AG04450 (cell line): Measurements from ENCODE around the gene MUC21. TPM values are rescaled to one million over a fixed set of nuclear protein-coding genes. Genes with fewer than 3 reads are reported as not detected.

ENCODE experiments used
- CTCF ChIA-PET: fragments of 300-600, 350-600 bp; formaldehyde crosslinking; extraction: SDS; loops from one replicate; lab custom pipeline; 2022; ENCODE audit warnings: antibody characterized with exemption, inconsistent platforms; lab: Charles Lee
- POLR2A ChIA-PET: fragments of 350-600 bp; formaldehyde crosslinking; extraction: SDS; loops from one replicate; lab custom pipeline; 2021; ENCODE audit warnings: antibody characterized with exemption, inconsistent platforms; lab: Yijun Ruan, JAX
- DNase-seq: peaks from one replicate; pipeline ENCODE4 v3.0.0-alpha.2; 2011; ENCODE audit warnings: low read depth, low spot score
- H3K27ac ChIP-seq: one replicate; pipeline ENCODE4 v1.5.1; 2012; ENCODE audit warnings: low read depth, low read length, control low read depth
- H3K27me3 ChIP-seq: one replicate; pipeline ENCODE4 v1.6.0; 2012; ENCODE audit warnings: low read length; ENCODE audit not compliant: control insufficient read depth, insufficient read depth
- H3K4me3 ChIP-seq: 2 replicates; pipeline ENCODE4 v1.5.1; 2011; ENCODE audit warnings: mild to moderate bottlenecking, low read depth, low read length, control low read depth
- H3K9me3 ChIP-seq: 2 replicates; pipeline ENCODE4 v1.5.1; 2012; ENCODE audit warnings: low read length; ENCODE audit not compliant: control insufficient read depth, insufficient read depth
- CTCF ChIP-seq: IDR thresholded peaks from 2 replicates; pipeline ENCODE4 v1.5.1; 2011; ENCODE audit warnings: low read depth, low read length, control low read depth, inconsistent platforms
- polyA plus RNA-seq: library from polyadenylated mRNA; depleted of rRNA; stranded (reverse); fragments of >200 nt; gene quantifications from 2 replicates; pipeline ENCODE4 v1.2.3, GENCODE V29; 2011

MUC21 gene
- polyA plus RNA-seq, 1 experiment, result not detected

GRCh38 chr6:30985490-30985889, 2.0 kb downstream of the MUC21 start:
- POLR2A ChIA-PET, result interaction anchor here (0.5 kb wide), 1 partner anchor 81 kb away, joined by 9 read pairs; no protein-coding TSS in a partner anchor
- Histone ChIP-seq H3K9me3 (no peaks in the 10 kb centered on the region), H3K27me3 (peaks cover 7% of the 10 kb centered on the region), H3K4me3 (no peak overlapping the region), H3K27ac (no peak overlapping the region)
- TF ChIP-seq CTCF, result no peak
- DNase-seq, result no peak
- CTCF ChIA-PET, result interaction anchor here (0.6 to 1.3 kb wide), 2 partner anchors 43 to 153 kb away, joined by 3 to 5 read pairs; no protein-coding TSS in a partner anchor

DNA sequence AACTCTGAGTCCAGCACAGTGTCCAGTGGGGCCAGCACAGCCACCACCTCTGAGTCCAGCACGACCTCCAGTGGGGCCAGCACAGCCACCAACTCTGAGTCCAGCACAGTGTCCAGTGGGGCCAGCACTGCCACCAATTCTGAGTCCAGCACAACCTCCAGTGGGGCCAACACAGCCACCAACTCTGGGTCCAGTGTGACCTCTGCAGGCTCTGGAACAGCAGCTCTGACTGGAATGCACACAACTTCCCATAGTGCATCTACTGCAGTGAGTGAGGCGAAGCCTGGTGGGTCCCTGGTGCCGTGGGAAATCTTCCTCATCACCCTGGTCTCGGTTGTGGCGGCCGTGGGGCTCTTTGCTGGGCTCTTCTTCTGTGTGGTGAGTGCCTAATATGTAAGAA, 3.8 kb downstream of the MUC21 start:
- peaks cover 9% of the 10 kb centered on the region for H3K27me3 ChIP-seq
- ChIA-PET POLR2A (no interaction called here), CTCF (no interaction called here)

GRCh38 chr6:30988209-30988825, 4.8 kb downstream of the MUC21 start:
- CTCF ChIA-PET, result no interaction called here
- H3K9me3 ChIP-seq, result no peaks in the 10 kb centered on the region

More for the DNA sequence above, 3.8 kb downstream of the MUC21 start:
- no peak overlapping the region for H3K27ac ChIP-seq
- H3K9me3 ChIP-seq, result no peaks in the 10 kb centered on the region
- DNase-seq, result no peak
- no peak overlapping the region for H3K4me3 ChIP-seq
- no peak for TF ChIP-seq CTCF

GRCh38 chr6:30990422-30991086, 7.0 kb downstream of the MUC21 start:
- no peak for DNase-seq
- ChIA-PET CTCF (interaction anchor here (1.3 kb wide), 1 partner anchor 80 kb away, joined by 3 read pairs; no protein-coding TSS in a partner anchor), POLR2A (no interaction called here)
- H3K9me3 ChIP-seq, result no peaks in the 10 kb centered on the region; the same call in 1 of the 2 replicates
- no peak for TF ChIP-seq CTCF
- H3K4me3 ChIP-seq, result no peak overlapping the region
- H3K27me3 ChIP-seq, result peaks cover 9% of the 10 kb centered on the region
- no peak overlapping the region for H3K27ac ChIP-seq

More at GRCh38 chr6:30988209-30988825, 4.8 kb downstream of the MUC21 start:
- TF ChIP-seq CTCF, result no peak
- no peak overlapping the region for H3K4me3 ChIP-seq
- DNase-seq, result no peak
- H3K27me3 ChIP-seq, result peaks cover 9% of the 10 kb centered on the region
- POLR2A ChIA-PET, result no interaction called here
- H3K27ac ChIP-seq, result no peak overlapping the region

DNA sequence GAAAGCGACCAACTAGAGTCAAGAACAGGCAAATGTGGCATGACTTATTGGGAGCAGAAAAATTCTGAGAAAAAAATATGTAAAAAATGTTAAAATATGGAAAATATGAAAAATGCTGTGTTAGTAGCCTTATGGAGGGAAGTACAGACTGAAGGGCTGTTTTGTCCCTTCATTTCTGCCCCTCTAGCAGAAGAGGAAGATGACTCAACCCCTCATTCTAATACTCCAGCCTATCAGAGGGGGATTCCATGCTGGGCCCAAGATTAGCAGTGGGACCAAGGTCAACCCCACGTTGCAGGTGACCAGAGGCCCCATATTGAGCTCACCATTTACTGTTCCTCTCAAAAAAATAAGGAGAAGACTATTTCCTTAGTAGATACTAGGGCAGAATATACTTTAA, 8.4 kb downstream of the MUC21 start:
- peaks cover 9% of the 10 kb centered on the region for H3K27me3 ChIP-seq
- H3K4me3 ChIP-seq, result no peak overlapping the region
- CTCF ChIA-PET, result interaction anchor here (0.7 to 1.3 kb wide), 2 partner anchors 79 to 376 kb away, joined by 3 read pairs; no protein-coding TSS in a partner anchor
- DNase-seq, result no peak
- H3K27ac ChIP-seq, result no peak overlapping the region
- POLR2A ChIA-PET, result interaction anchor here (0.6 kb wide), 1 partner anchor 36 kb away, joined by 3 read pairs; no protein-coding TSS in a partner anchor
- TF ChIP-seq CTCF, result no peak
- H3K9me3 ChIP-seq, result no peaks in the 10 kb centered on the region; the same call in 1 of the 2 replicates
